Neutrophil (primary cell): ENCODE results near the gene TMEM204.
A peak's percentile ranks its signal among the peaks of the same experiment; 100 is the strongest.

Source experiments
- H3K27ac ChIP-seq: fragments of 200-600 bp; sonication (generic); 2 replicates; pipeline ENCODE4 v1.5.1; 2016; ENCODE audit warnings: mild to moderate bottlenecking, moderate library complexity
- H3K27me3 ChIP-seq: fragments of 200-600 bp; sonication (generic); 2 replicates; pipeline ENCODE4 v1.6.0; 2016; ENCODE audit warnings: mild to moderate bottlenecking
- H3K36me3 ChIP-seq: fragments of 200-600 bp; sonication (generic); 2 replicates; pipeline ENCODE4 v1.5.1; 2017
- H3K4me1 ChIP-seq, 2 experiments: fragments of 200-600 bp in 1 of 2; sonication (generic) in 1 of 2; 1 replicate in 1 of 2; 2 replicates in 1 of 2; pipeline versions ENCODE4 v1.5.1 to v1.6.1; 2013 to 2016; ENCODE audit warnings: low read depth in 1 of 2, low read length in 1 of 2, mild to moderate bottlenecking in 1 of 2, moderate library complexity in 1 of 2; ENCODE audit not compliant: control insufficient read depth in 1 of 2, insufficient read depth in 1 of 2
- H3K4me3 ChIP-seq, 2 experiments: fragments of 200-600 bp in 1 of 2; sonication (generic) in 1 of 2; 1 replicate in 1 of 2; 2 replicates in 1 of 2; pipeline ENCODE4 v1.5.1; 2013 to 2016; ENCODE audit warnings: low read depth in 1 of 2, low read length in 1 of 2, mild to moderate bottlenecking in 1 of 2, moderate library complexity in 1 of 2
- H3K9me3 ChIP-seq: fragments of 200-600 bp; sonication (generic); 2 replicates; pipeline ENCODE4 v1.5.1; 2016
- TF ChIP-seq, protein P1 (sequence below): fragments of 200-600 bp; sonication (generic); IDR thresholded peaks from 2 replicates; pipeline ENCODE4 v1.5.1; 2016; ENCODE audit warnings: antibody characterized with exemption

TMEM204 gene

DNA sequence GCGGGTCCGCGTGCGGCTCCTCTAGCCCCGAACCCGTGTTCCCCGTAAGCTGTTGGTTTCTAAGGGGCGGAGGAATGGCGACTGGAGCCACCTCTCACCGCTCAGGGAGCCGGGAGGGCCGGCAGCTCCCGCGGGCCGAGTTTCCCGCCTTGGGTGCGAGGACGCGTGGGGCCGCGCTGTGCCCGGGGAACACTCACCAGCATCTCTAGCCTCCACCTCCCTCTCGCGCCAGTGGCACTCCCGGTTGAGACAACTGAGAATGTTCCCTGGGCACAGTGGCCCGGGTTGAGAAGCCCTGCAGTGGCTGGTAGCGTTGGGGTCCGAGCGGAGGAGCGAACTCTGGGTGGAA lies 39.7 kb upstream of the TMEM204 start:
- no peaks in the 10 kb centered on the region for H3K9me3 ChIP-seq
- peak overlapping the region; percentile 87 for H3K27ac ChIP-seq
- TF ChIP-seq, protein P1, sequence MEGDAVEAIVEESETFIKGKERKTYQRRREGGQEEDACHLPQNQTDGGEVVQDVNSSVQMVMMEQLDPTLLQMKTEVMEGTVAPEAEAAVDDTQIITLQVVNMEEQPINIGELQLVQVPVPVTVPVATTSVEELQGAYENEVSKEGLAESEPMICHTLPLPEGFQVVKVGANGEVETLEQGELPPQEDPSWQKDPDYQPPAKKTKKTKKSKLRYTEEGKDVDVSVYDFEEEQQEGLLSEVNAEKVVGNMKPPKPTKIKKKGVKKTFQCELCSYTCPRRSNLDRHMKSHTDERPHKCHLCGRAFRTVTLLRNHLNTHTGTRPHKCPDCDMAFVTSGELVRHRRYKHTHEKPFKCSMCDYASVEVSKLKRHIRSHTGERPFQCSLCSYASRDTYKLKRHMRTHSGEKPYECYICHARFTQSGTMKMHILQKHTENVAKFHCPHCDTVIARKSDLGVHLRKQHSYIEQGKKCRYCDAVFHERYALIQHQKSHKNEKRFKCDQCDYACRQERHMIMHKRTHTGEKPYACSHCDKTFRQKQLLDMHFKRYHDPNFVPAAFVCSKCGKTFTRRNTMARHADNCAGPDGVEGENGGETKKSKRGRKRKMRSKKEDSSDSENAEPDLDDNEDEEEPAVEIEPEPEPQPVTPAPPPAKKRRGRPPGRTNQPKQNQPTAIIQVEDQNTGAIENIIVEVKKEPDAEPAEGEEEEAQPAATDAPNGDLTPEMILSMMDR = no peak

DNA sequence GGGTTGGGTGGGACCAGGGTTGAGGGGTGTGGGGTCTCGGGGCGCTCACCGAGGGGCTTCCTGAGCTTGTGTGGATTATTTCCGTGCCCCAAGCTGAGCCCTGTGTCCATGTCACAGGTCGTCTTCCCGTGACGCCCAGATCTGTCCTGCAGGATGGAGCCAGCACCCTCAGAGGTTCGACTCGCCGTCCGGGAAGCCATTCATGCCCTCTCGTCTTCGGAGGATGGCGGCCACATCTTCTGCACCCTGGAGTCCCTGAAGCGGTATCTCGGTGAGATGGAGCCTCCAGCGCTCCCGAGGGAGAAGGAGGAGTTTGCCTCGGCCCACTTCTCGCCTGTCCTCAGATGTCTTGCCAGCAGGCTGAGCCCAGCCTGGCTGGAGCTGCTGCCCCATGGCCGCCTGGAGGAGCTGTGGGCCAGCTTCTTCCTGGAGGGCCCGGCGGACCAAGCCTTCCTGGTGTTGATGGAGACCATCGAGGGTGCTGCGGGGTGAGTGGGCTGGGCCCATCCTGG lies 39.3 kb upstream of the TMEM204 start:
- H3K4me3 ChIP-seq = peak overlapping the region; percentile 73 to 90
- TF ChIP-seq, protein P1 = no peak
- peaks cover 15% of the 10 kb centered on the region in 2 experiments for H3K4me1 ChIP-seq
- peaks cover 27% of the 10 kb centered on the region for H3K36me3 ChIP-seq
- H3K27me3 ChIP-seq = no peaks in the 10 kb centered on the region
- H3K9me3 ChIP-seq = no peaks in the 10 kb centered on the region
- no peak overlapping the region for H3K27ac ChIP-seq

More for the DNA sequence above, 39.7 kb upstream of the TMEM204 start:
- peaks cover 23% of the 10 kb centered on the region for H3K36me3 ChIP-seq
- no peaks in the 10 kb centered on the region for H3K27me3 ChIP-seq
- H3K4me3 ChIP-seq = peak overlapping the region; percentile 73 to 90
- H3K4me1 ChIP-seq = peaks cover 20% of the 10 kb centered on the region in 2 experiments

DNA sequence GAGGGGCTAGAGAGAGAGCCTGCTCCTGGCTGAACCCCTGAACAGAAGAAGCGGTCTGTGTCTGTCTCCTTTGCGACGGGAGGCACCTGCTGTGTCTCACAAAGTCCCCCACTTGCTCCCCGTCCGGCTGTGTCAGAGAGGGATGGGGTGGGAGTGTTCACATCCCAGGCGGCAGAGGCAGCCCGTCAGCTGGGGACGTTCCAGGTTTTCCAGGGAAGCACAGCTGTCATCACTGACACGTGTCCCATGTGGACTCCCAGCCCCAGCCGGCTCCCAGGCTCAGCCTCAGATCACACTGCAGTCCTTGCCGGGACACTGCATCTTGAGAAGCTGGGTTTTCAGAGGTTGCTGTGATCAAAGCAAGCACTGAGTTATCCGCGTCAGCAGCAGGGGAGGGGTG lies 38.8 kb upstream of the TMEM204 start:
- Histone ChIP-seq H3K4me1 (peaks cover 14 to 15% of the 10 kb centered on the region in 2 experiments), H3K27ac (no peak overlapping the region), H3K9me3 (no peaks in the 10 kb centered on the region), H3K27me3 (no peaks in the 10 kb centered on the region), H3K36me3 (peaks cover 33% of the 10 kb centered on the region), H3K4me3 (no peak overlapping the region)
- TF ChIP-seq, protein P1 = no peak

DNA sequence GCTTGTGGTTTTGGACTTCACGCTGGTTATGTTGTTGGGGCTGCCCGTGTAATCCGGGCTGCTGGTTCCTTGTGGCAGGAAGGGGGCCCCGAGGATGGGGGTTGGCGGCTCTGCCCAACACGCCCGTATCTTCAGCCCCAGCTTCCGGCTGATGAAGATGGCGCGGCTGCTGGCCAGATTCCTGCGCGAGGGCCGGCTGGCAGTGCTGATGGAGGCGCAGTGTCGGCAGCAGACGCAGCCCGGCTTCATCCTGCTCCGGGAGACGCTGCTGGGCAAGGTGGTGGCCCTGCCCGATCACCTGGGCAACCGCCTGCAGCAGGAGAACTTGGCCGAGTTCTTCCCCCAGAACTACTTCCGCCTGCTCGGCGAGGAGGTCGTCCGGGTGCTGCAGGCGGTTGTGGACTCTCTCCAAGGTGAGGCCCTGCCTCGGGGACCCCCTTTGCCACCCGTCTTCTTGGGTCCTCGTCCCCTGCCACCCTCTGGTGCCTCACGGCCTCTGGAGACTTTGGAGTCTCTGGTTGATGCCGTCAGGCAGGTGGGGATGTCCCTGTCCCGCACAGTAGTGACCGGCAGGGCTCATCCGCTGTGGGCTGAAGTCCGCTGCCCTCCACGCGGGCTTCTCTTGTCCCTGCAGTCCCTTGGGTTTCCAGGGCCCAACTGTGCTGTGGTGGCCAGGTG lies 38.1 kb upstream of the TMEM204 start:
- Histone ChIP-seq H3K27me3 (no peaks in the 10 kb centered on the region), H3K9me3 (no peaks in the 10 kb centered on the region)
- TF ChIP-seq, protein P1 = no peak

DNA sequence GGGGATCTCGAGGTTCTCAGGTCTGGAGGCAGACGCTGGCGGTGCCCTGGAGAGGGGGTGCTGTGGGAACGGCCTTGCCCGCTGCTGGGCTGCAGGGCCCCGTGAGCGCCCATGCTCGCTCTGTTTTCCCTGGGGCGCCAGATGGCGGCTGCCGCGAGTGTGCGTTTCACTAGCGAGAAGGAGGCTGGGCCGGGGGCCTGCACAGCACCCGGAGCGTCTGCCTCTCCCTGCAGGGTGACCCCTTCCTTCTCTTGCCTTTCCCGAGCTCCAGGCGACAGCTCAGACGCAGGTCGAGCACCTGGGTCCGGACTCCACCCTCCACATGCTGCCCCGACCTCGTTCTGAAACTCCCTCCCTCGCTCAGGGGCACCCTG lies 37.6 kb upstream of the TMEM204 start:
- no peaks in the 10 kb centered on the region for H3K27me3 ChIP-seq

More for the DNA sequence above, 38.1 kb upstream of the TMEM204 start:
- peaks cover 14 to 15% of the 10 kb centered on the region in 2 experiments for H3K4me1 ChIP-seq
- H3K27ac ChIP-seq = no peak overlapping the region
- no peak overlapping the region for H3K4me3 ChIP-seq
- H3K36me3 ChIP-seq = peaks cover 39% of the 10 kb centered on the region

More for the DNA sequence above, 37.6 kb upstream of the TMEM204 start:
- Histone ChIP-seq H3K4me3 (no peak overlapping the region), H3K27ac (no peak overlapping the region), H3K4me1 (peaks cover 14 to 15% of the 10 kb centered on the region in 2 experiments), H3K9me3 (no peaks in the 10 kb centered on the region), H3K36me3 (peaks cover 44% of the 10 kb centered on the region)
- TF ChIP-seq, protein P1 = no peak
